DND-41 (cell line): ENCODE results near the gene KIF20A.

Experiments used
- EZH2 ChIP-seq: IDR thresholded peaks from 3 replicates; pipeline ENCODE4 v1.6.1; 2012; ENCODE audit warnings: borderline replicate concordance, low read depth, mild to moderate bottlenecking, moderate library complexity, low read length, inconsistent platforms; ENCODE audit not compliant: severe bottlenecking
- TF ChIP-seq, protein P1 (sequence below): IDR thresholded peaks from 2 replicates; pipeline ENCODE4 v1.5.1; 2012; ENCODE audit warnings: borderline replicate concordance, low read length, moderate library complexity, mild to moderate bottlenecking; ENCODE audit not compliant: poor library complexity, severe bottlenecking; ENCODE audit errors: extremely low read depth

DNA sequence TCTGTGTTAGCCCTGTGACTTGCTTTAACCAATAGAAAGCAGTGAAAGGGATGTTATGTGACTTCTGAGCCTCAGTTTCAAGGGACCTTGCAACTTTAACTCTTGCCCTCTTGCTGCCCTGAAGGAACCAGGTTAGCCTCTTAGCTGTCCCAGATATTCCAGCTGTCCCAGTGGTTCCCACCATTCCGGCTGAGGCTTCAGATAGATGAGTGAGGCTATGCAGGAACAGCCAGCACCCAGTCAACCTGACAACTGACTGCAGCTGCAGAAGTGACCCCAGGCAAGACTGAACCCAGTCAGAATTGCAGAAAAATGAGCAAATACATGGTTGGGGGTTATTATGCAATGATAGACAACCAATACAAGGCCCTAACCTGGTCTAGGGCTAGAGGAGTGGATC lies 44.6 kb downstream of the KIF20A start:
- TF ChIP-seq, protein P1, sequence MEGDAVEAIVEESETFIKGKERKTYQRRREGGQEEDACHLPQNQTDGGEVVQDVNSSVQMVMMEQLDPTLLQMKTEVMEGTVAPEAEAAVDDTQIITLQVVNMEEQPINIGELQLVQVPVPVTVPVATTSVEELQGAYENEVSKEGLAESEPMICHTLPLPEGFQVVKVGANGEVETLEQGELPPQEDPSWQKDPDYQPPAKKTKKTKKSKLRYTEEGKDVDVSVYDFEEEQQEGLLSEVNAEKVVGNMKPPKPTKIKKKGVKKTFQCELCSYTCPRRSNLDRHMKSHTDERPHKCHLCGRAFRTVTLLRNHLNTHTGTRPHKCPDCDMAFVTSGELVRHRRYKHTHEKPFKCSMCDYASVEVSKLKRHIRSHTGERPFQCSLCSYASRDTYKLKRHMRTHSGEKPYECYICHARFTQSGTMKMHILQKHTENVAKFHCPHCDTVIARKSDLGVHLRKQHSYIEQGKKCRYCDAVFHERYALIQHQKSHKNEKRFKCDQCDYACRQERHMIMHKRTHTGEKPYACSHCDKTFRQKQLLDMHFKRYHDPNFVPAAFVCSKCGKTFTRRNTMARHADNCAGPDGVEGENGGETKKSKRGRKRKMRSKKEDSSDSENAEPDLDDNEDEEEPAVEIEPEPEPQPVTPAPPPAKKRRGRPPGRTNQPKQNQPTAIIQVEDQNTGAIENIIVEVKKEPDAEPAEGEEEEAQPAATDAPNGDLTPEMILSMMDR = no peak
- TF ChIP-seq EZH2 = no peak
